ENCODE measurements around the gene ZDHHC13. TPM values are rescaled to one million over a fixed set of nuclear protein-coding genes. Genes with fewer than 3 reads are reported as not detected.
A peak's percentile ranks its signal among the peaks of the same experiment; 100 is the strongest.

The ZDHHC13 gene
- total and polyA plus RNA-seq, 2 of the 4 experiments (the other 2 are of a cell fraction): 7.2 to 15.1 TPM

GRCh38 chr11:19117760-19118097 is 761 bp downstream of the ZDHHC13 start:
- no peak overlapping the region for H3K27ac ChIP-seq (ENCODE audit: insufficient read depth, low read length)
- peak; percentile 5 for DNase-seq
- TF ChIP-seq NFE2L2 (IDR thresholded peaks at IDR 0.05; ENCODE audit: low read depth, low read length): no peak
- TF ChIP-seq CEBPB (IDR thresholded peaks at IDR 0.05; ENCODE audit: low read depth, low read length): no peak

More at GRCh38 chr11:19117760-19118097, 761 bp downstream of the ZDHHC13 start:
- Histone ChIP-seq H4K20me1 (ENCODE audit: insufficient read depth, low read length) (no peaks in the 10 kb centered on the region), H3K4me2 (ENCODE audit: low read depth, low read length) (peak overlapping the region; percentile 97), H4K8ac (ENCODE audit: low read depth in 2 of 2, low read length in 2 of 2) (peak overlapping the region in 1 of 2 experiments; percentile 71; a peak in 2 of 4 replicates), H3K9me3 (ENCODE audit: control insufficient read depth, insufficient read depth, low read length) (no peaks in the 10 kb centered on the region), H3K18ac (ENCODE audit: low read depth, low read length) (no peak overlapping the region), H3K4ac (ENCODE audit: low read depth, low read length) (no peak overlapping the region), H2BK5ac (ENCODE audit: low read depth, low read length, poor library complexity, severe bottlenecking) (no peak overlapping the region), H3K14ac (replicated peaks; ENCODE audit: low read depth, low read length) (no peak overlapping the region; the same call in 1 of the 2 replicates), H3K56ac (ENCODE audit: extremely low read depth, insufficient read depth, low read length) (no peak overlapping the region), H3K23ac (ENCODE audit: low read depth, low read length) (no peak overlapping the region), H2AK9ac (replicated peaks; ENCODE audit: low read depth, low read length, poor library complexity) (peak overlapping the region; percentile 79), H3K36me3 (ENCODE audit: control insufficient read depth, insufficient read depth, low read length) (peaks cover 2% of the 10 kb centered on the region), H3K27me3 (ENCODE audit: control insufficient read depth, insufficient read depth, low read length) (peaks cover 5% of the 10 kb centered on the region; the same call in 1 of the 2 replicates), H3K9ac (ENCODE audit: low read depth, low read length) (peak overlapping the region; percentile 11), H2BK120ac (ENCODE audit: low read depth, low read length) (no peak overlapping the region), H3K4me1 (ENCODE audit: control insufficient read depth, insufficient read depth, low read length) (no peaks in the 10 kb centered on the region), H4K91ac (ENCODE audit: insufficient read depth, low read depth, low read length) (no peak overlapping the region), H3K79me1 (ENCODE audit: low read depth in 1 of 2, low read length in 2 of 2) (peaks cover 14 to 28% of the 10 kb centered on the region in 2 experiments; a peak in 3 of 4 replicates), H3K9me1 (ENCODE audit: insufficient read depth, low read length) (0 out of 2 replicates have a peak, but pooled peaks cover 2% of the 10 kb centered on the region), H2AK5ac (ENCODE audit: low read depth, low read length) (no peak overlapping the region), H2AFZ (replicated peaks; ENCODE audit: low read length, poor library complexity) (peak overlapping the region; percentile 97), H3K4me3 (ENCODE audit: insufficient read depth, low read depth, low read length) (peak overlapping the region; percentile 71), H2BK20ac (ENCODE audit: low read depth, low read length) (no peak overlapping the region), H4K5ac (ENCODE audit: low read depth, low read length) (0 out of 2 replicates have a peak overlapping the region, but pooled peaks have one; percentile 24), H2BK15ac (ENCODE audit: low read depth, low read length) (no peak overlapping the region)
- in situ Hi-C loops (cut with MboI; ENCODE audit: low sequenced_read_pairs) (no loop called here), dilution Hi-C loops (cut with HindIII; ENCODE audit: low sequenced_read_pairs, unreplicated experiment) (no loop called here), intact Hi-C loops (cut with micrococcal nuclease) (loop anchor here (2.0 to 5.0 kb wide), 2 partner anchors 47 to 125 kb away; partner anchors contain the start of gene E2F8)
- peak; percentile 7; the same call in 1 of the 2 replicates for ATAC-seq (ENCODE audit: low read depth)
- BruUV-seq (replicated peaks): no TSS peak
- ChIA-PET POLR2A (ENCODE audit: unreplicated experiment) (no interaction called here), CTCF (no interaction called here)
- WGBS, 2 experiments (ENCODE audit: extremely low coverage in 2 of 2, insufficient read length in 1 of 2): 6% methylated on average over 3 of the region's 7 CpGs; no CpG with 5 or more reads in 1 of the 2 experiments
